H1 (cell line): ENCODE results near the gene OLIG2. TPM values are rescaled to one million over a fixed set of nuclear protein-coding genes. Genes with fewer than 3 reads are reported as not detected.

Source experiments
- CTCF ChIA-PET: fragments of 300-600 bp; sonication (Branson Sonifier 250); formaldehyde crosslinking; loops from one replicate; lab custom pipeline; 2021; ENCODE audit not compliant: partially characterized antibody; lab: Charles Lee
- POLR2A ChIA-PET: fragments of 300-600 bp; sonication (Branson Sonifier 250); formaldehyde crosslinking; loops from one replicate; lab custom pipeline; 2021; ENCODE audit warnings: inconsistent platforms; ENCODE audit not compliant: partially characterized antibody; lab: Charles Lee
- DNase-seq, 2 experiments: peaks; one replicate each; pipeline versions ENCODE4 v3.0.0 to v3.0.0-alpha.2; 2010 to 2022; ENCODE audit warnings: low spot score in 2 of 2, low read depth in 1 of 2, mixed read lengths in 1 of 2
- FAIRE-seq: peaks from 2 replicates; lab custom pipeline; 2011; peaks lifted over from hg19 to GRCh38; lab: Jason Lieb, UNC
- H2AFZ ChIP-seq: 2 replicates; pipeline ENCODE4 v1.8.1; 2012; ENCODE audit warnings: low read length, inconsistent platforms
- H2AK5ac ChIP-seq: 2 replicates; pipeline ENCODE4 v1.6.1; 2013; ENCODE audit warnings: low read depth, low read length
- H2BK120ac ChIP-seq: replicated peaks from 2 replicates; pipeline ENCODE3; 2013; ENCODE audit warnings: low read depth, low read length, inconsistent platforms
- H2BK12ac ChIP-seq: 2 replicates; pipeline ENCODE4 v1.6.1; 2013; ENCODE audit warnings: low read depth, low read length
- H2BK15ac ChIP-seq: 2 replicates; pipeline ENCODE4 v1.6.1; 2013; ENCODE audit warnings: low read length
- H2BK20ac ChIP-seq: 2 replicates; pipeline ENCODE4 v1.6.1; 2013; ENCODE audit warnings: low read length
- H2BK5ac ChIP-seq: 2 replicates; pipeline ENCODE4 v1.6.1; 2013; ENCODE audit warnings: low read depth, low read length
- H3K14ac ChIP-seq: 2 replicates; pipeline ENCODE4 v1.6.1; 2013; ENCODE audit warnings: inconsistent platforms; ENCODE audit not compliant: insufficient read length
- H3K18ac ChIP-seq: 2 replicates; pipeline ENCODE4 v1.6.1; 2013; ENCODE audit warnings: low read length; ENCODE audit errors: extremely low read depth
- H3K23ac ChIP-seq: 2 replicates; pipeline ENCODE4 v1.6.1; 2013; ENCODE audit warnings: inconsistent platforms; ENCODE audit not compliant: insufficient read length
- H3K23me2 ChIP-seq: 2 replicates; pipeline ENCODE4 v1.6.1; 2013; ENCODE audit warnings: low read depth, low read length
- H3K27ac ChIP-seq: 2 replicates; pipeline ENCODE4 v1.6.1; 2011; ENCODE audit warnings: low read depth, low read length, inconsistent platforms
- H3K27me3 ChIP-seq, 4 experiments: replicated peaks in 1 of 4; 1 replicate in 1 of 4; 2 replicates in 3 of 4; pipeline versions ENCODE4 v1.6.1 to v1.8.1; 2011 to 2013; ENCODE audit warnings: low read length in 3 of 4, mild to moderate bottlenecking in 3 of 4, inconsistent platforms in 2 of 4, mixed read lengths in 2 of 4, moderate library complexity in 1 of 4; ENCODE audit not compliant: control insufficient read depth in 3 of 4, insufficient read depth in 3 of 4; ENCODE audit errors: extremely low read depth in 1 of 4
- H3K36me3 ChIP-seq, 4 experiments: 2 replicates each; pipeline versions ENCODE4 v1.6.1 to v1.8.1; 2011 to 2013; ENCODE audit warnings: mild to moderate bottlenecking in 4 of 4, low read length in 3 of 4, moderate library complexity in 2 of 4, control low read depth in 1 of 4, inconsistent platforms in 1 of 4; ENCODE audit not compliant: insufficient read depth in 4 of 4, control insufficient read depth in 2 of 4
- H3K4ac ChIP-seq: replicated peaks from 2 replicates; pipeline ENCODE3; 2013; ENCODE audit warnings: low read length, low read depth, mixed read lengths, inconsistent platforms; ENCODE audit not compliant: insufficient read length
- H3K4me1 ChIP-seq, 4 experiments: replicated peaks in 1 of 4; 1 replicate in 1 of 4; 2 replicates in 3 of 4; pipeline versions ENCODE4 v1.6.1 to v1.8.1; 2011 to 2013; ENCODE audit warnings: low read length in 3 of 4, inconsistent platforms in 2 of 4, mixed read lengths in 1 of 4; ENCODE audit not compliant: insufficient read depth in 4 of 4, control insufficient read depth in 3 of 4
- H3K4me2 ChIP-seq, 2 experiments: 2 replicates each; pipeline versions ENCODE4 v1.6.1 to v1.8.1; 2011 to 2013; ENCODE audit warnings: low read depth in 2 of 2, low read length in 2 of 2, control low read depth in 1 of 2, inconsistent platforms in 1 of 2, mild to moderate bottlenecking in 1 of 2; ENCODE audit not compliant: insufficient read depth in 1 of 2
- H3K4me3 ChIP-seq, 4 experiments: fragments of 200-600, 300-600 bp in 1 of 4; sonication (generic), shearing (Covaris generic), sonication (Bioruptor Twin) in 1 of 4; 2 replicates each; pipeline versions ENCODE4 v1.5.1 to v1.8.1; 2011 to 2016; ENCODE audit warnings: low read length in 4 of 4, low read depth in 3 of 4, control low read depth in 2 of 4, inconsistent platforms in 2 of 4, mild to moderate bottlenecking in 2 of 4, mixed read lengths in 1 of 4, moderate library complexity in 1 of 4; ENCODE audit not compliant: insufficient read depth in 2 of 4; ENCODE audit errors: extremely low read depth in 1 of 4
- H3K56ac ChIP-seq: replicated peaks from 2 replicates; pipeline ENCODE3; 2013; ENCODE audit warnings: low read depth, mild to moderate bottlenecking, mixed read lengths, low read length, inconsistent platforms; ENCODE audit not compliant: insufficient read length
- H3K79me1 ChIP-seq: 2 replicates; pipeline ENCODE4 v1.6.1; 2013; ENCODE audit warnings: low read depth, low read length, control low read depth
- H3K79me2 ChIP-seq, 2 experiments: 2 replicates each; pipeline versions ENCODE4 v1.6.1 to v1.8.1; 2012 to 2013; ENCODE audit warnings: low read length in 2 of 2, mild to moderate bottlenecking in 2 of 2, inconsistent platforms in 1 of 2; ENCODE audit not compliant: insufficient read depth in 2 of 2, control insufficient read depth in 1 of 2
- H3K9ac ChIP-seq, 4 experiments: replicated peaks in 1 of 4; 1 replicate in 1 of 4; 2 replicates in 3 of 4; pipeline versions ENCODE4 v1.6.1 to v1.8.1; 2011 to 2013; ENCODE audit warnings: low read depth in 3 of 4, low read length in 3 of 4, control low read depth in 2 of 4, mild to moderate bottlenecking in 2 of 4, moderate library complexity in 2 of 4, inconsistent platforms in 1 of 4; ENCODE audit errors: extremely low read depth in 1 of 4
- H3K9me3 ChIP-seq, 2 experiments: 2 replicates each; pipeline versions ENCODE4 v1.6.1 to v1.8.1; 2012 to 2013; ENCODE audit warnings: mild to moderate bottlenecking in 2 of 2, moderate library complexity in 2 of 2, control low read depth in 1 of 2, inconsistent platforms in 1 of 2, low read depth in 1 of 2, low read length in 1 of 2, mixed read lengths in 1 of 2; ENCODE audit not compliant: insufficient read depth in 2 of 2
- H4K20me1 ChIP-seq, 2 experiments: replicated peaks in 1 of 2; 2 replicates each; pipeline versions ENCODE3 to v1.8.1; 2011 to 2013; ENCODE audit warnings: inconsistent platforms in 2 of 2, low read length in 2 of 2, mild to moderate bottlenecking in 1 of 2; ENCODE audit not compliant: insufficient read depth in 2 of 2, control insufficient read depth in 1 of 2
- H4K5ac ChIP-seq: 2 replicates; pipeline ENCODE4 v1.6.1; 2013; ENCODE audit warnings: low read length, low read depth, mixed read lengths, inconsistent platforms; ENCODE audit not compliant: insufficient read length
- H4K8ac ChIP-seq: 2 replicates; pipeline ENCODE4 v1.8.0; 2013; ENCODE audit warnings: mild to moderate bottlenecking, moderate library complexity, low read length, inconsistent platforms; ENCODE audit not compliant: insufficient read depth; ENCODE audit errors: extremely low read depth
- H4K91ac ChIP-seq: replicated peaks from 2 replicates; pipeline ENCODE3; 2013; ENCODE audit warnings: low read length, mixed read lengths, inconsistent platforms; ENCODE audit not compliant: insufficient read length
- CEBPB ChIP-seq: IDR thresholded peaks from 2 replicates; pipeline ENCODE4 v1.6.1; 2012; ENCODE audit warnings: low read depth, low read length
- CHD2 ChIP-seq: IDR thresholded peaks from 2 replicates; pipeline ENCODE4 v1.6.1; 2012; ENCODE audit warnings: low read length, improper control_type of control experiment
- HDAC2 ChIP-seq, 2 experiments: fragments of 300-600 bp in 1 of 2; sonication (generic) in 1 of 2; IDR thresholded peaks; 2 replicates each; pipeline ENCODE4 v1.6.1; 2011 to 2012; ENCODE audit warnings: low read depth in 2 of 2, low read length in 2 of 2, mild to moderate bottlenecking in 2 of 2, moderate library complexity in 2 of 2, borderline replicate concordance in 1 of 2, inconsistent platforms in 1 of 2
- HDAC6 ChIP-seq: IDR thresholded peaks from one replicate; pipeline ENCODE4 v1.7.1; 2012; ENCODE audit warnings: low read depth, mild to moderate bottlenecking, inconsistent platforms, low read length, moderate library complexity
- MAX ChIP-seq: IDR thresholded peaks from 2 replicates; pipeline ENCODE4 v1.6.1; 2012; ENCODE audit warnings: inconsistent platforms
- NANOG ChIP-seq: IDR thresholded peaks from 2 replicates; pipeline ENCODE4 v1.6.1; 2011; ENCODE audit warnings: low read length, low read depth, mild to moderate bottlenecking, inconsistent platforms; ENCODE audit not compliant: insufficient read depth, poor library complexity, severe bottlenecking
- RBBP5 ChIP-seq: IDR thresholded peaks from 2 replicates; pipeline ENCODE4 v1.7.1; 2012; ENCODE audit warnings: low read depth, mild to moderate bottlenecking, inconsistent platforms, low read length, moderate library complexity, borderline replicate concordance
- ZNF274 ChIP-seq: IDR thresholded peaks from 2 replicates; pipeline ENCODE4 v1.7.0; 2012; ENCODE audit warnings: low read length, borderline replicate concordance; ENCODE audit errors: extremely low read depth
- WGBS, 2 experiments: shearing (Covaris generic) in 1 of 2; methylation state at CpG; one replicate each; pipeline versions ENCODE4 v1.1.6 to v1.1.7; 2013 to 2015; ENCODE audit warnings: low lambda C conversion rate in 2 of 2, mixed read lengths in 2 of 2, inconsistent platforms in 1 of 2, low coverage in 1 of 2, missing lambda C conversion rate in 1 of 2; ENCODE audit not compliant: insufficient replicate concordance in 2 of 2, insufficient coverage in 1 of 2, insufficient read length in 1 of 2; ENCODE audit errors: extremely low coverage in 1 of 2, missing lambda C conversion rate in 1 of 2; 5-methylcytosine and 5-hydroxymethylcytosine counted together
- polyA plus RNA-seq, 7 experiments: library from polyadenylated mRNA; depleted of rRNA in 3 of 7; stranded (reverse) in 5 of 7; unstranded in 2 of 7; fragments of >200 nt in 5 of 7; fragments of 200-250 nt in 2 of 7; gene quantifications; 1 replicate in 5 of 7; 2 replicates in 1 of 7; 4 replicates in 1 of 7; pipeline versions ENCODE4 v1.2.1 to v1.2.3, GENCODE V29; 2011 to 2013; ENCODE audit warnings: missing spikeins in 2 of 7, mixed read lengths in 2 of 7
- total RNA-seq: library from RNA; stranded (reverse); fragmentation: NEBNext Ultra II Directional; extraction: Animal tissue kit (Norgen Biotek cat#: 25700); gene quantifications from 2 replicates; pipeline ENCODE4 v1.2.1, GENCODE V29; 2021

The OLIG2 gene
- total and polyA plus RNA-seq, 2 of the 8 experiments (the other 6 are each of a cell fraction or from before 2014, with no cell fraction given): 0.79 TPM; not detected in 1

GRCh38 chr21:33021150-33021549 lies 4.6 kb upstream of the OLIG2 start:
- no peak overlapping the region for H2BK15ac ChIP-seq
- no peak overlapping the region for H4K91ac ChIP-seq
- no peak overlapping the region for H3K27ac ChIP-seq
- no peak overlapping the region for H3K14ac ChIP-seq
- H3K4me1 ChIP-seq: peaks cover 6 to 15% (median 13%) of the 10 kb centered on the region in 4 experiments
- H3K56ac ChIP-seq: no peak overlapping the region
- no peak overlapping the region for H3K4me3 ChIP-seq
- no peak overlapping the region for H3K23ac ChIP-seq
- no peak overlapping the region; a peak in 1 of 4 replicates for H3K4me2 ChIP-seq
- POLR2A ChIA-PET: interaction anchor here (0.9 kb wide), 1 partner anchor 13 kb away, joined by 3 read pairs; no protein-coding TSS in a partner anchor
- H3K9ac ChIP-seq: no peak overlapping the region
- H2AFZ ChIP-seq: no peak overlapping the region
- no peak overlapping the region for H2BK5ac ChIP-seq
- peaks cover 16% of the 10 kb centered on the region for H3K23me2 ChIP-seq
- FAIRE-seq (no peak), DNase-seq (no peak)
- H4K5ac ChIP-seq: no peak overlapping the region
- H2BK20ac ChIP-seq: no peak overlapping the region
- no peak overlapping the region for H2BK120ac ChIP-seq
- H3K9me3 ChIP-seq: no peaks in the 10 kb centered on the region; a peak in 1 of 4 replicates
- H3K4ac ChIP-seq: no peak overlapping the region
- CTCF ChIA-PET: interaction anchor here (1.0 to 6.0 kb wide), 5 partner anchors 27 to 111 kb away, joined by 3 to 44 read pairs (median 4); no protein-coding TSS in a partner anchor
- H2BK12ac ChIP-seq: no peak overlapping the region
- no peaks in the 10 kb centered on the region for H3K36me3 ChIP-seq
- peaks cover 74 to 89% (median 83%) of the 10 kb centered on the region in 4 experiments for H3K27me3 ChIP-seq
- no peak overlapping the region; the same call in 1 of the 2 replicates for H4K8ac ChIP-seq
- no peaks in the 10 kb centered on the region for H3K79me2 ChIP-seq
- no peak overlapping the region for H2AK5ac ChIP-seq
- 71% methylated on average over 8 of the region's 11 CpGs; no CpG with 5 or more reads in 1 of the 2 experiments for WGBS, 2 experiments
- H3K79me1 ChIP-seq: no peaks in the 10 kb centered on the region
- peaks cover 7 to 9% of the 10 kb centered on the region in 2 experiments for H4K20me1 ChIP-seq
- H3K18ac ChIP-seq: no peak overlapping the region
- TF ChIP-seq CEBPB (no peak), ZNF274 (no peak), RBBP5 (no peak), NANOG (no peak), HDAC2 (IDR thresholded peaks at IDR 0.05; ENCODE audit: borderline replicate concordance in 1 of 2, low read depth in 2 of 2, low read length in 2 of 2) (no peak), CHD2 (no peak), MAX (no peak), HDAC6 (no peak)
